C4-2B (cell line): ENCODE data around the gene SIX2.

Source experiments
- ZFX ChIP-seq: fragments of 450-650 bp; IDR thresholded peaks from 2 replicates; pipeline ENCODE4 v1.6.1; 2017
- TF ChIP-seq, protein P1 (sequence below): fragments of 450-650 bp; conservative IDR thresholded peaks from 2 replicates; pipeline ENCODE4 v1.5.1; 2017; ENCODE audit warnings: mild to moderate bottlenecking

DNA sequence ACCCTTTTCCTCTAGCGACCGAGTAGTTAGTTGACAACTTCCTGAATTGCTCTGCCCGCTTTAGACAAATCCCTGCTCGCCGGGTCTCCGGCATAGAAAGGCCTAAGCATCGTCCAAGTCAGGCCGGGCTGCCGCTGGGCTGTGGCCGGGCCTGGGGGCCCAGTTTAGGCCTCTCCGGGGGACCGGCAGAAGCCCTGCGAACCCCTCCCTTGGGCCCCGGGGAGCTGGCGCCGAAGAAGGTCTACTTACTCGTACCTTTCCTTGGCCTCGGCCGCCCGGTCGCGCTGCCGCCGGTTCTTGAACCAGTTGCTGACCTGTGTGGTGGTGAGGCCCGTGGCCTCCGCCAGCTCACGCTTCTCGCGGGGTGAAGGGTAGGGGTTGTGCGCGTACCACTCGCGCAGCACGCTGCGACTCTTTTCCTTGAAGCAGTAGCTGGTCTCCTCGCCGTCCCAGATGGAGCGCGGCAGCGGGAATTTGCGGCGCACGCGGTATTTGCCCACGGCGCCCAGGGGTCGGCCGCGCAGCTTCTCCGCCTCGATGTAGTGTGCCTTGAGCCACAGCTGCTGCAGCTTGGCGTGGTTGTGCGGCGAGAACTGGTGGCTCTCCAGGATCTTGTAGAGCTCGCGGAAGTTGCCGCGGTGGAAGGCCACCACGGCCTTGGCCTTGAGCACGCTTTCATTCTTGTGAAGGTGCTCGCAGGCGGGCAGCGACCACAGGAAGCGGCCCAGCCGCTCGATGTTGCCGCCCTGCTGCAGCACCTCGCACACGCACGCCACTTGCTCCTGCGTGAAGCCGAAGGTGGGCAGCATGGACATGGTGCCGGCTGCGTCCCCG is 739 bp downstream of the SIX2 start:
- TF ChIP-seq, protein P1, sequence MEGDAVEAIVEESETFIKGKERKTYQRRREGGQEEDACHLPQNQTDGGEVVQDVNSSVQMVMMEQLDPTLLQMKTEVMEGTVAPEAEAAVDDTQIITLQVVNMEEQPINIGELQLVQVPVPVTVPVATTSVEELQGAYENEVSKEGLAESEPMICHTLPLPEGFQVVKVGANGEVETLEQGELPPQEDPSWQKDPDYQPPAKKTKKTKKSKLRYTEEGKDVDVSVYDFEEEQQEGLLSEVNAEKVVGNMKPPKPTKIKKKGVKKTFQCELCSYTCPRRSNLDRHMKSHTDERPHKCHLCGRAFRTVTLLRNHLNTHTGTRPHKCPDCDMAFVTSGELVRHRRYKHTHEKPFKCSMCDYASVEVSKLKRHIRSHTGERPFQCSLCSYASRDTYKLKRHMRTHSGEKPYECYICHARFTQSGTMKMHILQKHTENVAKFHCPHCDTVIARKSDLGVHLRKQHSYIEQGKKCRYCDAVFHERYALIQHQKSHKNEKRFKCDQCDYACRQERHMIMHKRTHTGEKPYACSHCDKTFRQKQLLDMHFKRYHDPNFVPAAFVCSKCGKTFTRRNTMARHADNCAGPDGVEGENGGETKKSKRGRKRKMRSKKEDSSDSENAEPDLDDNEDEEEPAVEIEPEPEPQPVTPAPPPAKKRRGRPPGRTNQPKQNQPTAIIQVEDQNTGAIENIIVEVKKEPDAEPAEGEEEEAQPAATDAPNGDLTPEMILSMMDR: no peak; the same call in 1 of the 2 replicates
- TF ChIP-seq ZFX: 0 out of 2 replicates have a peak, but pooled peaks have one; percentile 33
